GM19328 (cell line): ENCODE results near the gene NUDT8.
"Not testable (repeated sequence)": the region's sequence is repeated elsewhere in the genome, so short reads cannot be mapped to it uniquely, and the experiment has no call there.

Experiments
- ATAC-seq: cut with Tn5 transposase; IDR thresholded peaks from one replicate; pipeline ENCODE4 v1.9.1; 2021; ENCODE audit warnings: mild to moderate bottlenecking, moderate library complexity; ENCODE audit not compliant: unreplicated experiment

Gene NUDT8

GRCh38 chr11:67630228-67630942 is 648 bp upstream of the NUDT8 start:
- ATAC-seq, result peak; percentile 64

DNA sequence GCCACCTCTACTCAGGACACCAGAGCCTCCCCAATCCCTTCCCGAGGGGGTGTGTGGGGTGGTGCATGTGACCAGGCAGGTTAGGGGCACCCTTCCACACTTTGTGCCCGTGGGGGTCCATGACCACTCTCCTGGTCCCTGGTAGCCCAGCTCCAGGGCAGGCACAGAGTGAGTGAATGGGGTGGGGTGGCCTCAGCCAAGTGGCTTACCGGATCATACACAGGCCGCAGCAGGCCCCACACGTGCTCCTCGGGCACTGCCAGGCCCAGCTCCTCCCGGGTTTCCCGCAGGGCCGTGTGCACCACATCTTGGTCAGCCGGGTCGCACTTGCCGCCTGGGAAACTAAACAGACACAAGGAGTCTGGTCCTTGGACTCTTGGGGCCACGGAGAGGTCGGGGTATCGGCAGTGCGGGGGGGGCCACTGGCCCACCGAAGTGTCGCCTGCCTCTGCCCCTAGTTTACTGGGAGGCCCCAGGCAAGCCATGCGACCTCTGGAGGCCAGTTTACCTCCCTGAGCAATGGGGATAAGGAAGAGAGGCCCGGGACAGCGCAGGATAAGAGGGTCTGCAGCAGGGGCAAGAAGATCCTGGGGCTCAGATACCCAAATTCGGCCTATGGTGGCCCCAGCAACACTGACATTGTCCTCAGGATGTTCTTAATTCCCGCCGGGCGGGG is 889 bp downstream of the NUDT8 start:
- no peak for ATAC-seq

GRCh38 chr11:67627812-67628624 is 1.7 kb downstream of the NUDT8 start:
- ATAC-seq, result no peak

DNA sequence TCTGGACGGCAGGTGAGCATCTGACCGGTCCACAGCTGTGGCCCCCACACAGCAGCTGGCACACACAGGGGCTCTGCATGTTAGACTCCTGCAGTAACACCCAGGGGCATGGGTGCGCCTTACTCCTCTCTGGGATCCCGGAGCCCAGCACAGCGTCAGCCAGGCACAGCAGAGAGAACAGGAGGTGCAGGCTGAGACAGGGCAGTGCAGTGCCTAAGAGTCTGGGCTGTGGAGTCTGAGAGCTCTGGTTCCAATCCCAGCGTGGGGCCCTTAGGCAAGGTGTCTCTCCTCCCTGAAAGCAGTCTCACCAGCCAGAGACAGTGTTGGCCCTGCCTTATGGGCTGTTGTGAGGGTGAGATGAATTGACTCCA is 2.3 kb downstream of the NUDT8 start:
- no peak for ATAC-seq

- no peak for ATAC-seq
Measured at GRCh38 chr11:67626970-67627369, 2.8 kb downstream of the NUDT8 start.

DNA sequence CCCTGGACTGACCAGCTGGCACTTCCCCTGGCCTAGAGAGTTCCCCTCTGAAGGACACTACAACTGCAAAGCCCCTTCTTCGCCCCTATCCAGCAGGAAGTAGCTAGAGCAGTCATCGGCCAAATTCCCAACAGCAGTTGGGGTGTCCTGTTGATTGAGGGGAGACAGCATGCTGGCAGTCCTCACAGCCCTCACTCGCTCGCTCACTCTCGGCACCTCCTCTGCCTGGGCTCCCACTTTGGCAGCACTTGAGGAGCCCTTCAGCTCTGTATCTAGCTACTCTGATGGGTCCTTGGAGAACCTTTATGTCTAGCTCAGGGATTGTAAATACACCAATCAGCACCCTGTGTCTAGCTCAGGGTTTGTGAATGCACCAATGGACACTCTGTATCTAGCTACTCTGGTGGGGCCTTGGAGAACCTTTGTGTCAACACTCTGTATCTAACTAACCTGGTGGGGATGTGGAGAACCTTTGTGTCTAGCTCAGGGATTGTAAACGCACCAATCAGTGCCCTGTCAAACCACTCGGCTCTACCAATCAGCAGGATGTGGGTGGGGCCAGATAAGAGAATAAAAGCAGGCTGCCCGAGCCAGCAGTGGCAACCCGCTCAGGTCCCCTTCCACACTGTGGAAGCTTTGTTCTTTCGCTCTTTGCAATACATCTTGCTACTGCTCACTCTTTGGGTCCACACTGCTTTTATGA is 3.5 kb downstream of the NUDT8 start:
- not testable (repeated sequence) for ATAC-seq

GRCh38 chr11:67623795-67624194 is 5.9 kb downstream of the NUDT8 start:
- ATAC-seq, result not testable (repeated sequence)

GRCh38 chr11:67622905-67623304 is 6.8 kb downstream of the NUDT8 start:
- not testable (repeated sequence) for ATAC-seq

GRCh38 chr11:67621928-67622327 is 7.8 kb downstream of the NUDT8 start:
- not testable (repeated sequence) for ATAC-seq

DNA sequence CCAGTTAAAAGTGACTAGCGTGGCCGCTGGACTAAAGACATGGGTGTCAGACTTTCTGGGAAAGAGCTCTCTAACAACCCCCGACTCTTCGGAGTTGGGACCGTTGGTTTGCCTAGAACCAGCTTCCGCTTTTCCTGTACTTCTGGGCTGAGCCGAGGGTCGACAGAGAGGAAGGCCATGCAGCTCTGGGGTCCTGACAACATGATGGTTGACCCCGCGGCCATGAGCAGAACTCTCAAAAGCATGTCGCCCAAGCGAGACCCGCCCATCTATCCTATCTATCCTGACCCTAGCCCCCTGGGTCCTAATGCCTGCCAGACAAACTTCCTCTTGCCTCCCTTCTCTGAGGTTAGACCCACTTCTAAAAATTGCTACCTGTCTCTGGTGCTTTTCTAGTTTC is 9.1 kb downstream of the NUDT8 start:
- not testable (repeated sequence) for ATAC-seq

- ATAC-seq, result not testable (repeated sequence)
Measured at GRCh38 chr11:67619683-67620618, 9.8 kb downstream of the NUDT8 start.

GRCh38 chr11:67618901-67619659 is 10.7 kb downstream of the NUDT8 start:
- ATAC-seq, result not testable (repeated sequence)

DNA sequence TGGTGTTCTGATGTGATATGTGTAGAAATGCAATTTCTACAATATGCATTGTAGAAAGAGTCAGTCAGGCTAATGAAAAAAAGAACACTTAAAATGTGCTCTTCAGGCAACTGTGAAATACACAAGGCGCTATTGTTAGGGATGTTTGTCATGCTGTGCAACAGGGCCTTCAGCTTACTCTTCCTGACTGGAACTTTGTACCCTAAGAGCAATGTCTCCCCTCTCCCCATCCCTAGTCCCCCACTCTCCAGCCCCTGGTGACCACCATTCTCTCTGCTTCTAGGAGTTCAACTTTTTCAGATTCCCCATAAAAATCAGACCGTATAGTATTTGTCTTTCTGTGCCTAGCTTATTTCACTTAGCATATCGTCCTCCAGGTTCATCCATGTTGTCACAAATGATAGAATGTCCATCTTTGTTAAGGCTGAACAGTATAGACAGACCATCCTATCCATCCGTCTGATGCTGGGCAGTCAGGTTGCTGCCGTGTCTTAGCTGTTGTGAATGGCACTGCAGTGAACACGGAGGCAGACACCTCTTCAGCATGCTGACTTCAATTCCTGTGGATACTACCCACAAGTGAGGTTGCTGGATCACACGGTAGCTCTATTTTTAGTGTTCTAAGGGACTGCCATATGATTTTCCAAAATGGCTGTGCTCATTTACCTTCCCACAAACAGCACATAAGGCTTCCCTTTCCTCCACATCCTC is 12.3 kb downstream of the NUDT8 start:
- no peak for ATAC-seq

GRCh38 chr11:67616431-67617242 is 13.1 kb downstream of the NUDT8 start:
- no peak for ATAC-seq

- ATAC-seq, result no peak
Measured at GRCh38 chr11:67615728-67616430, 13.9 kb downstream of the NUDT8 start.

- ATAC-seq, result no peak
Measured at GRCh38 chr11:67614730-67615714, 14.7 kb downstream of the NUDT8 start.
